Panc1 (cell line): ENCODE data around the gene TEX14. TPM values are rescaled to one million over a fixed set of nuclear protein-coding genes. Genes with fewer than 3 reads are reported as not detected.

ENCODE experiments used
- ATAC-seq: fragments of 200-7000 bp; cut with Tn5 transposase; 2 replicates; pipeline ENCODE4 v1.9.1; 2020; ENCODE audit warnings: mild to moderate bottlenecking, moderate library complexity
- BruUV-seq: library from RNA; stranded (reverse); fragments of 400-500 nt; replicated peaks from 2 replicates; lab custom pipeline; 2021; lab: Mats Ljungman, UMichigan
- CTCF ChIA-PET: fragments of 300-600 bp; sonication (Branson Sonifier 250); formaldehyde crosslinking; loops from one replicate; lab custom pipeline; 2022; ENCODE audit warnings: antibody characterized with exemption; lab: Charles Lee
- POLR2A ChIA-PET: fragments of 300-600 bp; sonication (Branson Sonifier 250); formaldehyde crosslinking; loops from one replicate; lab custom pipeline; 2022; ENCODE audit warnings: antibody characterized with exemption; lab: Charles Lee
- DNase-seq: peaks from one replicate; pipeline ENCODE4 v3.0.0-alpha.2; 2010; ENCODE audit warnings: low read depth, low spot score
- H3K27ac ChIP-seq: 2 replicates; pipeline ENCODE4 v1.5.1; 2011; ENCODE audit warnings: mild to moderate bottlenecking, low read length, inconsistent platforms
- H3K27me3 ChIP-seq: fragments of 200-500 bp; sonication (Bioruptor generic); 2 replicates; pipeline ENCODE4 v1.6.0; 2014; ENCODE audit warnings: low read length, inconsistent platforms; ENCODE audit not compliant: control insufficient read depth, insufficient read depth
- H3K36me3 ChIP-seq: fragments of 200-500 bp; sonication (Bioruptor generic); 2 replicates; pipeline ENCODE4 v1.5.1; 2014; ENCODE audit warnings: inconsistent platforms, mild to moderate bottlenecking, low read length, moderate library complexity; ENCODE audit not compliant: control insufficient read depth, insufficient read depth
- H3K4me1 ChIP-seq: 2 replicates; pipeline ENCODE4 v1.5.1; 2011; ENCODE audit warnings: inconsistent platforms, mild to moderate bottlenecking, low read length, moderate library complexity; ENCODE audit not compliant: control insufficient read depth, insufficient read depth
- H3K4me3 ChIP-seq, 2 experiments: 2 replicates each; pipeline ENCODE4 v1.5.1; 2011 to 2012; ENCODE audit warnings: low read depth in 2 of 2, low read length in 2 of 2, mild to moderate bottlenecking in 2 of 2, inconsistent platforms in 1 of 2, moderate library complexity in 1 of 2
- H3K9me3 ChIP-seq: fragments of 200-500 bp; sonication (Bioruptor generic); 2 replicates; pipeline ENCODE4 v1.5.1; 2014; ENCODE audit warnings: low read depth, mild to moderate bottlenecking, inconsistent platforms, low read length, moderate library complexity; ENCODE audit not compliant: control insufficient read depth, insufficient read depth
- POLR2AphosphoS5 ChIP-seq: IDR thresholded peaks from 2 replicates; pipeline ENCODE4 v1.6.1; 2012; ENCODE audit warnings: mild to moderate bottlenecking, low read depth, low read length, moderate library complexity
- SIN3A ChIP-seq: IDR thresholded peaks from 2 replicates; pipeline ENCODE4 v1.6.1; 2012; ENCODE audit warnings: low read depth, mild to moderate bottlenecking, low read length, moderate library complexity, borderline replicate concordance; ENCODE audit not compliant: insufficient read depth
- TCF7L2 ChIP-seq: IDR thresholded peaks from 2 replicates; pipeline ENCODE4 v1.6.1; 2011; ENCODE audit warnings: mild to moderate bottlenecking, low read depth, low read length, inconsistent platforms
- in situ Hi-C: cut with HindIII; loops from 2 replicates; pipeline ENCODE4 v1.10.0; 2016; ENCODE audit warnings: low sequenced_read_pairs, low pct_unique_long_range_greater_than_20kb
- intact Hi-C: fragments of 100-400 bp; cut with micrococcal nuclease; formaldehyde crosslinking; loops from one replicate; pipeline ENCODE4 v1.10.0; 2022; ENCODE audit not compliant: unreplicated experiment
- total RNA-seq: library from RNA; stranded (reverse); gene quantifications from one replicate; pipeline ENCODE4 v1.2.1, GENCODE V29; 2021; ENCODE audit not compliant: unreplicated experiment
- TF ChIP-seq, protein P1 (sequence below), 2 experiments: IDR thresholded peaks; 2 replicates each; pipeline ENCODE4 v1.6.1; 2011 to 2012; ENCODE audit warnings: low read depth in 2 of 2, control low read depth in 1 of 2, low read length in 1 of 2, mild to moderate bottlenecking in 1 of 2, moderate library complexity in 1 of 2; ENCODE audit not compliant: insufficient read depth in 1 of 2
- TF ChIP-seq, protein P2 (sequence below): fragments of 450-650 bp; IDR thresholded peaks from 2 replicates; pipeline ENCODE4 v1.5.1; 2017; ENCODE audit warnings: mild to moderate bottlenecking

Gene TEX14
- total RNA-seq, 1 experiment from 2014 or later, result not detected

DNA sequence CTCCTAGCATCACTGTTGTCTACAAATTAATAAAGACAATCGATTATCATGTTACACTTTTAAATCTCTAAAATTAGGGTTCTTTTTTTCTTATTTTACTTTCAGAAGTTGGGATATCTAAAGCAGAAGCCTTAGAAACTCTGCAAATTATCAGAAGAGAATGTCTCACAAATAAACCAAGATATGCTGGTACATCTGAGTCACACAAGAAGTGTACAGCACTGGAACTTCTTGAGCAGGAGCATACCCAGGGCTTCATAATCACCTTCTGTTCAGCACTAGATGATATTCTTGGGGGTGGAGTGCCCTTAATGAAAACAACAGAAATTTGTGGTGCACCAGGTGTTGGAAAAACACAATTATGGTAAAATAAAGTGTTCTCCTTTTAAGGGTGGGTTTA is 3.0 kb upstream of the TEX14 start:
- BruUV-seq, result no TSS peak
- no peaks in the 10 kb centered on the region for H3K27me3 ChIP-seq

DNA sequence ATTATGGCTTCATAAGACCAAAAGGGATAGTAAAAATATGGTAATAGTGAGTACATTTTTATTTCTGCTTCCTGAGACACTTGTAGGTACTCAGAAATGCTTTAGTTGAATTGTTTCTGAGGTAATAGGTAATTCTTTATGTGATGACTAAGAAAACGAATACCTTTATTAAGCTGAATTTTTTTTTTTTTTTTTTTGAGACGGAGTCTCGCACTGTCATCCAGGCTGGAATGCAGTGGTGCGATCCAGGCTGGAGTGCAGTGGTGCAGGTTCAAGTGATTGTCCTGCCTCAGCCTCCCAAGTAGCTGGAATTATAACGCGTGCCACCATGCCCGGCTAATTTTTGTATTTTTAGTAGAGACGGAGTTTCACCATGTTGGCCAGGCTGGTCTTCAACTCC is 2.5 kb upstream of the TEX14 start:
- ATAC-seq, result no peak
- no peak overlapping the region for H3K27ac ChIP-seq
- ChIA-PET CTCF (no interaction called here), POLR2A (no interaction called here)
- in situ Hi-C loops (no loop called here), intact Hi-C loops (no loop called here)
- BruUV-seq, result no TSS peak
- TF ChIP-seq POLR2AphosphoS5 (no peak), SIN3A (no peak), TCF7L2 (no peak)
- TF ChIP-seq, protein P1, sequence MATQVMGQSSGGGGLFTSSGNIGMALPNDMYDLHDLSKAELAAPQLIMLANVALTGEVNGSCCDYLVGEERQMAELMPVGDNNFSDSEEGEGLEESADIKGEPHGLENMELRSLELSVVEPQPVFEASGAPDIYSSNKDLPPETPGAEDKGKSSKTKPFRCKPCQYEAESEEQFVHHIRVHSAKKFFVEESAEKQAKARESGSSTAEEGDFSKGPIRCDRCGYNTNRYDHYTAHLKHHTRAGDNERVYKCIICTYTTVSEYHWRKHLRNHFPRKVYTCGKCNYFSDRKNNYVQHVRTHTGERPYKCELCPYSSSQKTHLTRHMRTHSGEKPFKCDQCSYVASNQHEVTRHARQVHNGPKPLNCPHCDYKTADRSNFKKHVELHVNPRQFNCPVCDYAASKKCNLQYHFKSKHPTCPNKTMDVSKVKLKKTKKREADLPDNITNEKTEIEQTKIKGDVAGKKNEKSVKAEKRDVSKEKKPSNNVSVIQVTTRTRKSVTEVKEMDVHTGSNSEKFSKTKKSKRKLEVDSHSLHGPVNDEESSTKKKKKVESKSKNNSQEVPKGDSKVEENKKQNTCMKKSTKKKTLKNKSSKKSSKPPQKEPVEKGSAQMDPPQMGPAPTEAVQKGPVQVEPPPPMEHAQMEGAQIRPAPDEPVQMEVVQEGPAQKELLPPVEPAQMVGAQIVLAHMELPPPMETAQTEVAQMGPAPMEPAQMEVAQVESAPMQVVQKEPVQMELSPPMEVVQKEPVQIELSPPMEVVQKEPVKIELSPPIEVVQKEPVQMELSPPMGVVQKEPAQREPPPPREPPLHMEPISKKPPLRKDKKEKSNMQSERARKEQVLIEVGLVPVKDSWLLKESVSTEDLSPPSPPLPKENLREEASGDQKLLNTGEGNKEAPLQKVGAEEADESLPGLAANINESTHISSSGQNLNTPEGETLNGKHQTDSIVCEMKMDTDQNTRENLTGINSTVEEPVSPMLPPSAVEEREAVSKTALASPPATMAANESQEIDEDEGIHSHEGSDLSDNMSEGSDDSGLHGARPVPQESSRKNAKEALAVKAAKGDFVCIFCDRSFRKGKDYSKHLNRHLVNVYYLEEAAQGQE (IDR thresholded peaks at IDR 0.05; ENCODE audit: insufficient read depth in 1 of 2, low read depth in 2 of 2, low read length in 1 of 2), result no peak
- TF ChIP-seq, protein P2, sequence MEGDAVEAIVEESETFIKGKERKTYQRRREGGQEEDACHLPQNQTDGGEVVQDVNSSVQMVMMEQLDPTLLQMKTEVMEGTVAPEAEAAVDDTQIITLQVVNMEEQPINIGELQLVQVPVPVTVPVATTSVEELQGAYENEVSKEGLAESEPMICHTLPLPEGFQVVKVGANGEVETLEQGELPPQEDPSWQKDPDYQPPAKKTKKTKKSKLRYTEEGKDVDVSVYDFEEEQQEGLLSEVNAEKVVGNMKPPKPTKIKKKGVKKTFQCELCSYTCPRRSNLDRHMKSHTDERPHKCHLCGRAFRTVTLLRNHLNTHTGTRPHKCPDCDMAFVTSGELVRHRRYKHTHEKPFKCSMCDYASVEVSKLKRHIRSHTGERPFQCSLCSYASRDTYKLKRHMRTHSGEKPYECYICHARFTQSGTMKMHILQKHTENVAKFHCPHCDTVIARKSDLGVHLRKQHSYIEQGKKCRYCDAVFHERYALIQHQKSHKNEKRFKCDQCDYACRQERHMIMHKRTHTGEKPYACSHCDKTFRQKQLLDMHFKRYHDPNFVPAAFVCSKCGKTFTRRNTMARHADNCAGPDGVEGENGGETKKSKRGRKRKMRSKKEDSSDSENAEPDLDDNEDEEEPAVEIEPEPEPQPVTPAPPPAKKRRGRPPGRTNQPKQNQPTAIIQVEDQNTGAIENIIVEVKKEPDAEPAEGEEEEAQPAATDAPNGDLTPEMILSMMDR, result no peak
- H3K27me3 ChIP-seq, result no peaks in the 10 kb centered on the region
- peaks cover 3% of the 10 kb centered on the region for H3K4me1 ChIP-seq
- DNase-seq, result no peak
- H3K9me3 ChIP-seq, result no peaks in the 10 kb centered on the region
- H3K36me3 ChIP-seq, result peaks cover 6% of the 10 kb centered on the region
- H3K4me3 ChIP-seq, result no peak overlapping the region

More for the DNA sequence above, 3.0 kb upstream of the TEX14 start:
- in situ Hi-C loops, result no loop called here
- Histone ChIP-seq H3K4me1 (peaks cover 3% of the 10 kb centered on the region), H3K9me3 (no peaks in the 10 kb centered on the region), H3K36me3 (peaks cover 6% of the 10 kb centered on the region), H3K27ac (no peak overlapping the region), H3K4me3 (no peak overlapping the region)
- no peak for DNase-seq
- CTCF ChIA-PET, result no interaction called here
- POLR2A ChIA-PET, result no interaction called here
- TF ChIP-seq, protein P2, result no peak
- TF ChIP-seq TCF7L2, result no peak
- no peak for TF ChIP-seq POLR2AphosphoS5
- no peak for TF ChIP-seq SIN3A
- TF ChIP-seq, protein P1 (IDR thresholded peaks at IDR 0.05; ENCODE audit: insufficient read depth in 1 of 2, low read depth in 2 of 2, low read length in 1 of 2), result no peak
- intact Hi-C loops, result no loop called here
- ATAC-seq, result no peak
